HEK293 (cell line): ENCODE measurements around the gene WWTR1.

Source experiments
- ATF2 ChIP-seq: fragments of 450-650 bp; formaldehyde crosslinking; IDR thresholded peaks from 2 replicates; pipeline ENCODE4 v1.5.1; 2016; ENCODE audit warnings: missing biosample characterization, missing genetic modification characterization, low read depth
- GLI4 ChIP-seq: fragments of 450-650 bp; formaldehyde crosslinking; IDR thresholded peaks from 2 replicates; pipeline ENCODE4 v1.5.1; 2016; ENCODE audit warnings: missing biosample characterization, missing genetic modification characterization
- SP3 ChIP-seq: fragments of 450-650 bp; formaldehyde crosslinking; IDR thresholded peaks from 2 replicates; pipeline ENCODE4 v1.5.1; 2016; ENCODE audit warnings: missing biosample characterization, missing genetic modification characterization
- SP7 ChIP-seq: fragments of 450-650 bp; formaldehyde crosslinking; IDR thresholded peaks from 2 replicates; pipeline ENCODE4 v1.5.1; 2016; ENCODE audit warnings: missing biosample characterization, missing genetic modification characterization
- ZBTB1 ChIP-seq: fragments of 450-650 bp; formaldehyde crosslinking; IDR thresholded peaks from 2 replicates; pipeline ENCODE4 v1.5.1; 2016; ENCODE audit warnings: missing biosample characterization, missing genetic modification characterization
- ZBTB11 ChIP-seq: fragments of 450-650 bp; formaldehyde crosslinking; conservative IDR thresholded peaks from 2 replicates; pipeline ENCODE4 v1.5.1; 2016; ENCODE audit warnings: low read depth, missing biosample characterization, missing genetic modification characterization
- ZNF311 ChIP-seq: fragments of 450-650 bp; formaldehyde crosslinking; IDR thresholded peaks from 2 replicates; pipeline ENCODE4 v1.5.1; 2017; ENCODE audit warnings: missing biosample characterization, missing genetic modification characterization, borderline replicate concordance
- ZNF670 ChIP-seq: fragments of 450-650 bp; formaldehyde crosslinking; IDR thresholded peaks from 2 replicates; pipeline ENCODE4 v1.5.1; 2016; ENCODE audit warnings: missing biosample characterization, missing genetic modification characterization, low read depth
- ZNF785 ChIP-seq: fragments of 450-650 bp; formaldehyde crosslinking; IDR thresholded peaks from 2 replicates; pipeline ENCODE4 v1.5.1; 2016; ENCODE audit warnings: missing biosample characterization, missing genetic modification characterization
- TF ChIP-seq, protein P1 (sequence below): fragments of 450-650 bp; formaldehyde crosslinking; IDR thresholded peaks from 2 replicates; pipeline ENCODE4 v1.5.1; 2016; ENCODE audit warnings: missing biosample characterization, missing genetic modification characterization
- TF ChIP-seq, protein P2 (sequence below): fragments of 450-650 bp; formaldehyde crosslinking; IDR thresholded peaks from 2 replicates; pipeline ENCODE4 v1.5.1; 2016; ENCODE audit warnings: missing biosample characterization, missing genetic modification characterization
- TF ChIP-seq, protein P3 (sequence below): fragments of 450-650 bp; formaldehyde crosslinking; IDR thresholded peaks from 2 replicates; pipeline ENCODE4 v1.5.1; 2016; ENCODE audit warnings: missing biosample characterization, missing genetic modification characterization, low read depth
- TF ChIP-seq, protein P4 (sequence below): fragments of 450-650 bp; formaldehyde crosslinking; IDR thresholded peaks from 2 replicates; pipeline ENCODE4 v1.5.1; 2016; ENCODE audit warnings: missing biosample characterization, missing genetic modification characterization
- TF ChIP-seq, protein P5 (sequence below): sonication (generic); formaldehyde crosslinking; IDR thresholded peaks from 2 replicates; pipeline ENCODE4 v1.8.1; 2022; ENCODE audit warnings: mild to moderate bottlenecking, moderate library complexity, missing genetic modification reagents

- TF ChIP-seq SP7 (tag by site-specific recombination) (no peak), ZBTB11 (tag by site-specific recombination) (no peak), SP3 (tag by site-specific recombination) (no peak), ZNF785 (tag by site-specific recombination) (no peak), ZBTB1 (tag by site-specific recombination) (no peak), ATF2 (tag by site-specific recombination) (no peak), ZNF311 (tag by site-specific recombination) (no peak), GLI4 (no peak), ZNF670 (tag by site-specific recombination) (no peak)
- TF ChIP-seq, protein P1, sequence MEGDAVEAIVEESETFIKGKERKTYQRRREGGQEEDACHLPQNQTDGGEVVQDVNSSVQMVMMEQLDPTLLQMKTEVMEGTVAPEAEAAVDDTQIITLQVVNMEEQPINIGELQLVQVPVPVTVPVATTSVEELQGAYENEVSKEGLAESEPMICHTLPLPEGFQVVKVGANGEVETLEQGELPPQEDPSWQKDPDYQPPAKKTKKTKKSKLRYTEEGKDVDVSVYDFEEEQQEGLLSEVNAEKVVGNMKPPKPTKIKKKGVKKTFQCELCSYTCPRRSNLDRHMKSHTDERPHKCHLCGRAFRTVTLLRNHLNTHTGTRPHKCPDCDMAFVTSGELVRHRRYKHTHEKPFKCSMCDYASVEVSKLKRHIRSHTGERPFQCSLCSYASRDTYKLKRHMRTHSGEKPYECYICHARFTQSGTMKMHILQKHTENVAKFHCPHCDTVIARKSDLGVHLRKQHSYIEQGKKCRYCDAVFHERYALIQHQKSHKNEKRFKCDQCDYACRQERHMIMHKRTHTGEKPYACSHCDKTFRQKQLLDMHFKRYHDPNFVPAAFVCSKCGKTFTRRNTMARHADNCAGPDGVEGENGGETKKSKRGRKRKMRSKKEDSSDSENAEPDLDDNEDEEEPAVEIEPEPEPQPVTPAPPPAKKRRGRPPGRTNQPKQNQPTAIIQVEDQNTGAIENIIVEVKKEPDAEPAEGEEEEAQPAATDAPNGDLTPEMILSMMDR (tag by site-specific recombination): no peak
- TF ChIP-seq, protein P2, sequence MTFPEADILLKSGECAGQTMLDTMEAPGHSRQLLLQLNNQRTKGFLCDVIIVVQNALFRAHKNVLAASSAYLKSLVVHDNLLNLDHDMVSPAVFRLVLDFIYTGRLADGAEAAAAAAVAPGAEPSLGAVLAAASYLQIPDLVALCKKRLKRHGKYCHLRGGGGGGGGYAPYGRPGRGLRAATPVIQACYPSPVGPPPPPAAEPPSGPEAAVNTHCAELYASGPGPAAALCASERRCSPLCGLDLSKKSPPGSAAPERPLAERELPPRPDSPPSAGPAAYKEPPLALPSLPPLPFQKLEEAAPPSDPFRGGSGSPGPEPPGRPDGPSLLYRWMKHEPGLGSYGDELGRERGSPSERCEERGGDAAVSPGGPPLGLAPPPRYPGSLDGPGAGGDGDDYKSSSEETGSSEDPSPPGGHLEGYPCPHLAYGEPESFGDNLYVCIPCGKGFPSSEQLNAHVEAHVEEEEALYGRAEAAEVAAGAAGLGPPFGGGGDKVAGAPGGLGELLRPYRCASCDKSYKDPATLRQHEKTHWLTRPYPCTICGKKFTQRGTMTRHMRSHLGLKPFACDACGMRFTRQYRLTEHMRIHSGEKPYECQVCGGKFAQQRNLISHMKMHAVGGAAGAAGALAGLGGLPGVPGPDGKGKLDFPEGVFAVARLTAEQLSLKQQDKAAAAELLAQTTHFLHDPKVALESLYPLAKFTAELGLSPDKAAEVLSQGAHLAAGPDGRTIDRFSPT (tag by site-specific recombination): no peak
- TF ChIP-seq, protein P3, sequence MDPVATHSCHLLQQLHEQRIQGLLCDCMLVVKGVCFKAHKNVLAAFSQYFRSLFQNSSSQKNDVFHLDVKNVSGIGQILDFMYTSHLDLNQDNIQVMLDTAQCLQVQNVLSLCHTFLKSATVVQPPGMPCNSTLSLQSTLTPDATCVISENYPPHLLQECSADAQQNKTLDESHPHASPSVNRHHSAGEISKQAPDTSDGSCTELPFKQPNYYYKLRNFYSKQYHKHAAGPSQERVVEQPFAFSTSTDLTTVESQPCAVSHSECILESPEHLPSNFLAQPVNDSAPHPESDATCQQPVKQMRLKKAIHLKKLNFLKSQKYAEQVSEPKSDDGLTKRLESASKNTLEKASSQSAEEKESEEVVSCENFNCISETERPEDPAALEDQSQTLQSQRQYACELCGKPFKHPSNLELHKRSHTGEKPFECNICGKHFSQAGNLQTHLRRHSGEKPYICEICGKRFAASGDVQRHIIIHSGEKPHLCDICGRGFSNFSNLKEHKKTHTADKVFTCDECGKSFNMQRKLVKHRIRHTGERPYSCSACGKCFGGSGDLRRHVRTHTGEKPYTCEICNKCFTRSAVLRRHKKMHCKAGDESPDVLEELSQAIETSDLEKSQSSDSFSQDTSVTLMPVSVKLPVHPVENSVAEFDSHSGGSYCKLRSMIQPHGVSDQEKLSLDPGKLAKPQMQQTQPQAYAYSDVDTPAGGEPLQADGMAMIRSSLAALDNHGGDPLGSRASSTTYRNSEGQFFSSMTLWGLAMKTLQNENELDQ: no peak
- TF ChIP-seq, protein P4, sequence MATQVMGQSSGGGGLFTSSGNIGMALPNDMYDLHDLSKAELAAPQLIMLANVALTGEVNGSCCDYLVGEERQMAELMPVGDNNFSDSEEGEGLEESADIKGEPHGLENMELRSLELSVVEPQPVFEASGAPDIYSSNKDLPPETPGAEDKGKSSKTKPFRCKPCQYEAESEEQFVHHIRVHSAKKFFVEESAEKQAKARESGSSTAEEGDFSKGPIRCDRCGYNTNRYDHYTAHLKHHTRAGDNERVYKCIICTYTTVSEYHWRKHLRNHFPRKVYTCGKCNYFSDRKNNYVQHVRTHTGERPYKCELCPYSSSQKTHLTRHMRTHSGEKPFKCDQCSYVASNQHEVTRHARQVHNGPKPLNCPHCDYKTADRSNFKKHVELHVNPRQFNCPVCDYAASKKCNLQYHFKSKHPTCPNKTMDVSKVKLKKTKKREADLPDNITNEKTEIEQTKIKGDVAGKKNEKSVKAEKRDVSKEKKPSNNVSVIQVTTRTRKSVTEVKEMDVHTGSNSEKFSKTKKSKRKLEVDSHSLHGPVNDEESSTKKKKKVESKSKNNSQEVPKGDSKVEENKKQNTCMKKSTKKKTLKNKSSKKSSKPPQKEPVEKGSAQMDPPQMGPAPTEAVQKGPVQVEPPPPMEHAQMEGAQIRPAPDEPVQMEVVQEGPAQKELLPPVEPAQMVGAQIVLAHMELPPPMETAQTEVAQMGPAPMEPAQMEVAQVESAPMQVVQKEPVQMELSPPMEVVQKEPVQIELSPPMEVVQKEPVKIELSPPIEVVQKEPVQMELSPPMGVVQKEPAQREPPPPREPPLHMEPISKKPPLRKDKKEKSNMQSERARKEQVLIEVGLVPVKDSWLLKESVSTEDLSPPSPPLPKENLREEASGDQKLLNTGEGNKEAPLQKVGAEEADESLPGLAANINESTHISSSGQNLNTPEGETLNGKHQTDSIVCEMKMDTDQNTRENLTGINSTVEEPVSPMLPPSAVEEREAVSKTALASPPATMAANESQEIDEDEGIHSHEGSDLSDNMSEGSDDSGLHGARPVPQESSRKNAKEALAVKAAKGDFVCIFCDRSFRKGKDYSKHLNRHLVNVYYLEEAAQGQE (tag by site-specific recombination): no peak
- TF ChIP-seq, protein P5, sequence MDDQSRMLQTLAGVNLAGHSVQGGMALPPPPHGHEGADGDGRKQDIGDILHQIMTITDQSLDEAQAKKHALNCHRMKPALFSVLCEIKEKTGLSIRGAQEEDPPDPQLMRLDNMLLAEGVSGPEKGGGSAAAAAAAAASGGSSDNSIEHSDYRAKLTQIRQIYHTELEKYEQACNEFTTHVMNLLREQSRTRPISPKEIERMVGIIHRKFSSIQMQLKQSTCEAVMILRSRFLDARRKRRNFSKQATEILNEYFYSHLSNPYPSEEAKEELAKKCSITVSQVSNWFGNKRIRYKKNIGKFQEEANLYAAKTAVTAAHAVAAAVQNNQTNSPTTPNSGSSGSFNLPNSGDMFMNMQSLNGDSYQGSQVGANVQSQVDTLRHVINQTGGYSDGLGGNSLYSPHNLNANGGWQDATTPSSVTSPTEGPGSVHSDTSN: no peak
Measured at GRCh38 chr3:149600634-149601033, 57.2 kb downstream of the WWTR1 start.
